Measurements from ENCODE around the gene NPPC. TPM values are rescaled to one million over a fixed set of nuclear protein-coding genes. Genes with fewer than 3 reads are reported as not detected.

Gene NPPC
- total RNA-seq, 1 donor from 2014 or later, result 5.4 TPM

DNA sequence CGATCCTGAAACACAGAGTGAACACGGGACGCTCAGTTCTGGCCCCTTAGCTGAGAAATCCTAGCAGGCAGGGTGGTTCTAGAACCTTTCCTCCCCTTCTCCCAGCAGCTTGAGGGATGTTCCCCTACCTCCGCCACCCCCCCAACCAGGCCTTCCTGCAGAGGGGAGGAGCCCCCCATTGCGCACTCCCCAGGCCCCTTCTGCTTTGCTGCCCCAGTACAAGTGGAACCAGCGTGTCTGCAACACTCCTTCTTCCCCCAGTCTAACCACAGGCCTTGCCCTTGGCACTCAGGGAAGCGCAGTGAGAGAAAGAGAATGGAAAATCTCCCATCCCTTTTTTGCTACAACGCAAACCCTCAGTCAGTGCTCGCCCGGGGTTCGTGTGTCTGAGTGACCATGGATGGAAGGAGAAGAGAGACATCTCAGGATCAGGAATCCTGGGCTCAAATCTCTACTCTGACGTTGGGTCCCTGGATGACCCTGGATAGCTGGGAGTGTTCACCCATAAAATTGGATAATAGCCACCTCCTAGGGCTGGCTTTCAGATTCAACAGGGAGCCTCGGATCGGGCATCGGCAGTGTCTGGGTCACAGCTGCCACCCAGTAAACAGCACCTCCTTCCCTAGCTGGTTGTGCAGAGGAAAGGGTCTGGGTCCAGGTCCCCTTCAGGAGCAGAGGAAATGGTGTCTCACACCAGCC lies 3.7 kb downstream of the NPPC start:
- no peak for DNase-seq (ENCODE audit: extremely low spot score, unreplicated experiment)
- Mint-ChIP-seq H3K27ac (no peak overlapping the region), H3K36me3 (no peaks in the 10 kb centered on the region), H3K9me3 (no peaks in the 10 kb centered on the region), H3K4me3 (no peak overlapping the region), H3K4me1 (ENCODE audit: unreplicated experiment) (peaks cover 10% of the 10 kb centered on the region), H3K27me3 (peaks cover 29% of the 10 kb centered on the region)
- TF ChIP-seq, protein P1, sequence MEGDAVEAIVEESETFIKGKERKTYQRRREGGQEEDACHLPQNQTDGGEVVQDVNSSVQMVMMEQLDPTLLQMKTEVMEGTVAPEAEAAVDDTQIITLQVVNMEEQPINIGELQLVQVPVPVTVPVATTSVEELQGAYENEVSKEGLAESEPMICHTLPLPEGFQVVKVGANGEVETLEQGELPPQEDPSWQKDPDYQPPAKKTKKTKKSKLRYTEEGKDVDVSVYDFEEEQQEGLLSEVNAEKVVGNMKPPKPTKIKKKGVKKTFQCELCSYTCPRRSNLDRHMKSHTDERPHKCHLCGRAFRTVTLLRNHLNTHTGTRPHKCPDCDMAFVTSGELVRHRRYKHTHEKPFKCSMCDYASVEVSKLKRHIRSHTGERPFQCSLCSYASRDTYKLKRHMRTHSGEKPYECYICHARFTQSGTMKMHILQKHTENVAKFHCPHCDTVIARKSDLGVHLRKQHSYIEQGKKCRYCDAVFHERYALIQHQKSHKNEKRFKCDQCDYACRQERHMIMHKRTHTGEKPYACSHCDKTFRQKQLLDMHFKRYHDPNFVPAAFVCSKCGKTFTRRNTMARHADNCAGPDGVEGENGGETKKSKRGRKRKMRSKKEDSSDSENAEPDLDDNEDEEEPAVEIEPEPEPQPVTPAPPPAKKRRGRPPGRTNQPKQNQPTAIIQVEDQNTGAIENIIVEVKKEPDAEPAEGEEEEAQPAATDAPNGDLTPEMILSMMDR (conservative IDR thresholded peaks at IDR 0.05), result no peak

DNA sequence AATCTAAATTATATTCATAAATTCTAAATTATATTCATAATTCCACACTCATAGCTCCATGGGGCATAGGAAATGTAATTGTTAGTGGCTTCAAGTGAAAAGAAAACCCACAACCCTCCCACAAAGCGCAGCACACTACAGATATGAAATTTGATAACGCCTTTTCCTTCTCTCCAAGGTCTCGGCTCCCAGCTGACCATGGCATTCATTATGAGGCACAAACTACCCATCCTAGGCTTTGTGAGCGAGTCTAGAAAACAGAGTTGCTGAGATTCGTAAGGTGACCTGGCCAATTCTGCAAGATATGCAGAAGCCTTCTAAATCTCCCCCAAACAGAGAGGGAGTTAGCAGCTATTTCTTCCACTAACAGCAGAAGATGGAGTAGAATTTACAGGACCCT lies 5.4 kb downstream of the NPPC start:
- TF ChIP-seq, protein P1 (conservative IDR thresholded peaks at IDR 0.05), result no peak
- Mint-ChIP-seq H3K9me3 (no peaks in the 10 kb centered on the region), H3K36me3 (no peaks in the 10 kb centered on the region), H3K27ac (no peak overlapping the region), H3K4me1 (ENCODE audit: unreplicated experiment) (peaks cover 10% of the 10 kb centered on the region), H3K4me3 (no peak overlapping the region), H3K27me3 (peaks cover 28% of the 10 kb centered on the region)
- no peak for DNase-seq (ENCODE audit: extremely low spot score, unreplicated experiment)

DNA sequence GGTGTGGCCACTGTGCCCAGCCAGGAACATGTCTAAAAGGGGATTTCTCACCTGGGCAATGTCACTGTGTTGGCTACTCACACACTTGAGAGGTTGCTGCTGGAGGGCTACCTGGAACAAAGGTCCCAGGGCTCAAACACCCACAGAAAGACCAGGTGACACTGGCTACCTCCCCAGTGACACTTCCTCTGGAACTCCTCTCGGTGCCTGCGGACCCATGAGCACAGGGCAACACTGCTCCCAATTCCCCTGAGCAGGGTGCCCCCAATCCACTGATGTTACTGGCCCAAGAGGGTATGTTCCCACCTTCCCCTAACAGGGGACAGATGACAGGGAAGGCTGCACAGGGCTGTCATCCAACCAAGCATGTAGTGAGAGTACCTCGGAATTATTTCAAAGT lies 5.8 kb downstream of the NPPC start:
- peaks cover 28% of the 10 kb centered on the region for H3K27me3 Mint-ChIP-seq
- H3K4me1 Mint-ChIP-seq (ENCODE audit: unreplicated experiment), result peaks cover 10% of the 10 kb centered on the region
- H3K4me3 Mint-ChIP-seq, result no peak overlapping the region
- no peaks in the 10 kb centered on the region for H3K36me3 Mint-ChIP-seq
- H3K9me3 Mint-ChIP-seq, result no peaks in the 10 kb centered on the region
- no peak overlapping the region for H3K27ac Mint-ChIP-seq
- DNase-seq (ENCODE audit: extremely low spot score, unreplicated experiment), result no peak
- TF ChIP-seq, protein P1 (conservative IDR thresholded peaks at IDR 0.05), result no peak

DNA sequence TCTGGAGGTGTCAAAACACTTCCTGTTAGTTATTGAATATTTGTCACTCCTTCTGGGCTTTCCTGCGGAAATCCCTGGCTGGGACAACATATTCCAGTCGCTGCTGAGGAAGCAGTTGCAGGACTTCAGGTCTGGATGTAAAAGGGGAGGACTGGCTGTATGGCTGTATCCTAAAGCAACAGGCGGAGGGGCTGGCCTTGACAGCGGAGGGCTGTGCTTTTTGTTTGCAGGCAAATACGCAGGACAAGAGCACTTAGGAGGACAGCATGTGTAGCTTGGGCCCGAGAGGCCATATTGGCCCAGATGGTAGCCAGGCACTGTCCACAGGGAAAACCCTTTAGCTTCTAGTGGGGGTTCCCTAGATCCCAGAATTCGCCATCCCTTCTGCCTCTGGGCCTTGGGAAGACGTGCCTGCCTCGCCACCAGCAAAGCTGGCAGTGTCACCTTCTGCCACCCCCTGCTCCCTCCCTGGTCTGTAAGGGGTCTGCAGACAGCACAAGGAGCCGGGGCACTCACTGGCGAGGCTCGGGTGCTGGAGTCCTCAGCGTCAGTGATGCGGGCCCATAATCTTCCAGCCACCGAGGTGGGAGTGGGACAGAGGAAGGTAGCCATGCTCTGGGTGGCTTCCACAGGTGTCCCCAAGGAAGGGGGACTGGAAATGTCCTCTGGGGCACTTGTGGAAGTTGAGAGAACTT lies 6.7 kb downstream of the NPPC start:
- Mint-ChIP-seq H3K4me3 (no peak overlapping the region), H3K36me3 (no peaks in the 10 kb centered on the region), H3K4me1 (ENCODE audit: unreplicated experiment) (peaks cover 10% of the 10 kb centered on the region), H3K27me3 (peaks cover 21% of the 10 kb centered on the region), H3K9me3 (no peaks in the 10 kb centered on the region), H3K27ac (no peak overlapping the region)
- TF ChIP-seq, protein P1 (conservative IDR thresholded peaks at IDR 0.05), result no peak
- no peak for DNase-seq (ENCODE audit: extremely low spot score, unreplicated experiment)

DNA sequence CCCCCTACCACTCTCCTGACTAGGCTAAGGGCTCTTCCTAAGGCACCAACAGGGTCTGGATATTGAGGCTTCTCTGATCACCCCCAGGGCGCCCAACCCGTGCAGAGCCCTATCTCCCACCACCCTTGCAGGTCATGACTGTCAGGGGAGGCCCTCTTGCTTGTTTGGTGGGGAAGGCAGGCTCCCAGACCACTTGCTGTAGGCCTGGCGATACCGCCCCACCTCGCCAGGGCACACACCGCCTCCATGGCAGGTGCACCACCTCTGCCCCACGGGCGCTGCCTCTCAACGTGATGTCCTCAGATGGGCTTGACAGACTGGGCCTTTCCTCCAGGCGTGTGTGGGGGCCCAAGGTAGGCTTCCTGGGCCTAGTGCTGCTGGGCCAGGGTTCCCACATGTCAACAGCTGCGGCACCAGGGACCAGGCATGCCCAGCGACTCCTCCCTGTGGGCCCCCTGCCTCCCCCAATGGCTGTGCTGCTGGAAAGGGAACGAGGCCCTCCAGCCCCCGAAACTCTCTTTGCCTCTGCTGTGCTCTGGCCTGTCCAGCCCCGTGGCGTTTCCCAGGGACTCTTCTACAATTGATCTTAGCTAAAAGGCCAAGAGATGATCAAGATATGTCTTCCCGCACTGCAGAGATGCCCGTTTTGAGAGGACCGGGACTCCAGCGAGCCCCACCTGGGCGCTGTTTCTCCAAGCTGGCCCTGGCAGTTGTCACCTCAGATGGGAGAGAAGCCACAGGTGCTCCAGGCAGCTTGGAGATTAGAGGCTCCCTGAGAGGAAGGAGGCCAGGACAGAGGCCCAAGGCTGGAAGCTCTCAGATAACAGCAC lies 7.5 kb downstream of the NPPC start:
- peaks cover 2% of the 10 kb centered on the region for H3K4me1 Mint-ChIP-seq (ENCODE audit: unreplicated experiment)
- H3K27ac Mint-ChIP-seq, result no peak overlapping the region
- DNase-seq (ENCODE audit: extremely low spot score, unreplicated experiment), result no peak
- H3K9me3 Mint-ChIP-seq, result no peaks in the 10 kb centered on the region
- H3K36me3 Mint-ChIP-seq, result no peaks in the 10 kb centered on the region
- TF ChIP-seq, protein P1 (conservative IDR thresholded peaks at IDR 0.05), result no peak
- H3K27me3 Mint-ChIP-seq, result peaks cover 14% of the 10 kb centered on the region
- no peak overlapping the region for H3K4me3 Mint-ChIP-seq

Data from type B pancreatic cell (in vitro differentiated cells).